CD14-positive monocyte (primary cell): Measurements from ENCODE around the gene ZNF431. TPM values are rescaled to one million over a fixed set of nuclear protein-coding genes. Genes with fewer than 3 reads are reported as not detected.

ENCODE experiments used
- DNase-seq, 3 donors: peaks; one replicate each; pipeline ENCODE4 v3.0.0-alpha.2; 2011 to 2022
- H2AFZ ChIP-seq: 2 replicates; pipeline ENCODE4 v1.6.0; 2012; ENCODE audit warnings: mild to moderate bottlenecking, low read depth, low read length, inconsistent platforms; ENCODE audit not compliant: insufficient read depth, poor library complexity, severe bottlenecking
- H3K27ac ChIP-seq, 2 donors: 1 replicate in 1 of 2; 2 replicates in 1 of 2; pipeline ENCODE4 v1.5.1; 2012 to 2013; ENCODE audit warnings: low read length in 2 of 2, control low read depth in 1 of 2, inconsistent platforms in 1 of 2, low read depth in 1 of 2, mild to moderate bottlenecking in 1 of 2
- H3K27me3 ChIP-seq, 2 donors: one replicate each; pipeline versions ENCODE4 v1.6.0 to v1.6.1; 2011 to 2013; ENCODE audit warnings: low read length in 2 of 2; ENCODE audit not compliant: control insufficient read depth in 2 of 2, insufficient read depth in 2 of 2
- H3K36me3 ChIP-seq, 2 donors: replicated peaks in 1 of 2; 1 replicate in 1 of 2; 2 replicates in 1 of 2; pipeline versions ENCODE4 v1.5.1 to v1.6.1; 2012 to 2013; ENCODE audit warnings: low read length in 2 of 2, control low read depth in 1 of 2, inconsistent platforms in 1 of 2, mild to moderate bottlenecking in 1 of 2; ENCODE audit not compliant: insufficient read depth in 2 of 2, control insufficient read depth in 1 of 2
- H3K4me1 ChIP-seq, 2 donors: 1 replicate in 1 of 2; 2 replicates in 1 of 2; pipeline versions ENCODE4 v1.5.1 to v1.6.1; 2012 to 2013; ENCODE audit warnings: low read length in 2 of 2, control low read depth in 1 of 2, inconsistent platforms in 1 of 2, mild to moderate bottlenecking in 1 of 2, moderate library complexity in 1 of 2; ENCODE audit not compliant: insufficient read depth in 2 of 2, control insufficient read depth in 1 of 2
- H3K4me2 ChIP-seq: replicated peaks from 2 replicates; pipeline ENCODE3; 2012; ENCODE audit warnings: low read length, moderate library complexity, mild to moderate bottlenecking; ENCODE audit not compliant: poor library complexity, severe bottlenecking; ENCODE audit errors: extremely low read depth
- H3K4me3 ChIP-seq, 3 experiments: fragments of 200-600 bp in 1 of 3; sonication (generic) in 1 of 3; replicated peaks in 1 of 3; 1 replicate in 2 of 3; 2 replicates in 1 of 3; pipeline ENCODE4 v1.5.1; 2011 to 2013; ENCODE audit warnings: low read length in 3 of 3, mild to moderate bottlenecking in 3 of 3, control low read depth in 2 of 3, low read depth in 2 of 3, inconsistent platforms in 1 of 3, moderate library complexity in 1 of 3
- H3K79me2 ChIP-seq: 2 replicates; pipeline ENCODE4 v1.6.0; 2012; ENCODE audit warnings: mild to moderate bottlenecking, control low read depth, inconsistent platforms, low read length, moderate library complexity; ENCODE audit not compliant: insufficient read depth
- H3K9ac ChIP-seq: 2 replicates; pipeline ENCODE4 v1.6.0; 2017; ENCODE audit warnings: low read length, mild to moderate bottlenecking; ENCODE audit not compliant: insufficient read depth, poor library complexity, severe bottlenecking
- H3K9me3 ChIP-seq, 2 donors: replicated peaks in 1 of 2; 1 replicate in 1 of 2; 2 replicates in 1 of 2; pipeline versions ENCODE4 v1.5.1 to v1.6.1; 2012 to 2013; ENCODE audit warnings: low read length in 2 of 2, control low read depth in 1 of 2; ENCODE audit not compliant: control insufficient read depth in 1 of 2, insufficient read depth in 1 of 2
- H4K20me1 ChIP-seq: 2 replicates; pipeline ENCODE4 v1.6.0; 2012; ENCODE audit warnings: mild to moderate bottlenecking, low read length, control low read depth, moderate library complexity; ENCODE audit not compliant: insufficient read depth
- H3K27ac Mint-ChIP-seq, 7 donors: one replicate each; pipeline ENCODE4 v1.8.0; 2020; ENCODE audit warnings: mild to moderate bottlenecking in 7 of 7, mixed read lengths in 7 of 7, moderate library complexity in 6 of 7, inconsistent platforms in 2 of 7
- H3K27me3 Mint-ChIP-seq, 3 donors: one replicate each; pipeline ENCODE4 v1.8.0; 2021 to 2022; ENCODE audit warnings: low read depth in 3 of 3, mild to moderate bottlenecking in 3 of 3, mixed read lengths in 3 of 3, moderate library complexity in 3 of 3, inconsistent platforms in 1 of 3
- H3K36me3 Mint-ChIP-seq, 2 donors: one replicate each; pipeline ENCODE4 v1.8.0; 2020; ENCODE audit warnings: mixed read lengths in 2 of 2, inconsistent platforms in 1 of 2, mild to moderate bottlenecking in 1 of 2
- H3K4me1 Mint-ChIP-seq: one replicate; pipeline ENCODE4 v1.8.0; 2020; ENCODE audit warnings: mild to moderate bottlenecking, mixed read lengths
- H3K4me3 Mint-ChIP-seq, 2 donors: one replicate each; pipeline ENCODE4 v1.8.0; 2020; ENCODE audit warnings: mild to moderate bottlenecking in 2 of 2, mixed read lengths in 2 of 2, moderate library complexity in 1 of 2
- H3K9me3 Mint-ChIP-seq, 7 donors: one replicate each; pipeline ENCODE4 v1.8.0; 2020 to 2022; ENCODE audit warnings: mixed read lengths in 7 of 7, mild to moderate bottlenecking in 6 of 7, moderate library complexity in 6 of 7, inconsistent platforms in 2 of 7
- WGBS: methylation state at CpG from one replicate; pipeline ENCODE4 v1.1.5; 2013; ENCODE audit warnings: missing lambda C conversion rate; ENCODE audit not compliant: insufficient coverage; 5-methylcytosine and 5-hydroxymethylcytosine counted together
- intact Hi-C, 2 donors: fragments of 100-400 bp; cut with micrococcal nuclease; formaldehyde crosslinking; loops; one replicate each; pipeline versions ENCODE4 v1.15.0 to v1.15.1; 2023
- polyA plus RNA-seq, 3 donors: library from polyadenylated mRNA; depleted of rRNA in 1 of 3; unstranded in 2 of 3; stranded (reverse) in 1 of 3; fragments of 300-500 nt in 2 of 3; fragments of >200 nt in 1 of 3; fragmentation: Illumina TruSeq in 2 of 3; gene quantifications; 1 replicate in 2 of 3; 2 replicates in 1 of 3; pipeline ENCODE4 v1.2.3, GENCODE V29; 2012 to 2021
- TF ChIP-seq, protein P1 (sequence below): fragments of 200-600 bp; IDR thresholded peaks from one replicate; pipeline ENCODE4 v1.8.0; 2022; ENCODE audit warnings: antibody characterized with exemption, mild to moderate bottlenecking

The ZNF431 gene
- polyA plus RNA-seq, 3 donors, result 1.8 to 9.8 (median 4.6) TPM

DNA sequence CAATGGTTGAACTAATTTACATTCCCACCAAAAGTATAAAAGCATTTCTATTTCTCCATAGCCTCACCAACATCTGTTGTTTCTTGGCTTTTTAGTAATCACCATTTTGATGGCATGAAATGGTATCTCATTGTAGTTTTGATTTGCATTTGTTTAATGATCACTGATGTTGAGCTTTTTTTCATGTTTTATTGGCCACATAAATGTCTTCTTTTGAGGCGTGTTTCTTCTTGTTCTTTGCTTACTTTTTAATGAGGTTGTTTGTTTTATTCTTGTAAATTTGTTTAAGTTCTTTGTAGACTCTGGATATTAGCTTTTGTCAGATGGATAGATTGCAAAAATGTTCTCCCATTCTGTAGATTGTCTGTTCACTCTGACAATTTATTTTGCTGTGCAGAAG is 31.7 kb upstream of the ZNF431 start:
- H3K9me3 ChIP-seq, result peaks cover 33 to 50% of the 10 kb centered on the region in 2 donors
- H3K4me1 ChIP-seq, result no peaks in the 10 kb centered on the region
- no peaks in the 10 kb centered on the region for H3K27me3 ChIP-seq
- intact Hi-C loops, result no loop called here
- DNase-seq, result no peak
- no peak overlapping the region for H3K9ac ChIP-seq
- peaks cover 0 to 82% of the 10 kb centered on the region in 2 donors for H3K36me3 ChIP-seq
- H3K4me3 Mint-ChIP-seq, result no peak overlapping the region
- H3K4me2 ChIP-seq, result no peak overlapping the region
- H3K9me3 Mint-ChIP-seq, result peaks cover 43 to 78% (median 60%) of the 10 kb centered on the region in 7 donors
- peaks cover 49 to 90% of the 10 kb centered on the region in 2 donors for H3K36me3 Mint-ChIP-seq
- no peak overlapping the region for H3K27ac Mint-ChIP-seq
- 83% methylated on average over 1 of the region's 1 CpG for WGBS
- no peak overlapping the region for H3K4me3 ChIP-seq
- H2AFZ ChIP-seq, result no peak overlapping the region
- H3K4me1 Mint-ChIP-seq, result no peaks in the 10 kb centered on the region
- peaks cover 0 to 2% (median 0%) of the 10 kb centered on the region in 3 donors for H3K27me3 Mint-ChIP-seq
- H3K27ac ChIP-seq, result no peak overlapping the region
- no peaks in the 10 kb centered on the region for H4K20me1 ChIP-seq
- TF ChIP-seq, protein P1, sequence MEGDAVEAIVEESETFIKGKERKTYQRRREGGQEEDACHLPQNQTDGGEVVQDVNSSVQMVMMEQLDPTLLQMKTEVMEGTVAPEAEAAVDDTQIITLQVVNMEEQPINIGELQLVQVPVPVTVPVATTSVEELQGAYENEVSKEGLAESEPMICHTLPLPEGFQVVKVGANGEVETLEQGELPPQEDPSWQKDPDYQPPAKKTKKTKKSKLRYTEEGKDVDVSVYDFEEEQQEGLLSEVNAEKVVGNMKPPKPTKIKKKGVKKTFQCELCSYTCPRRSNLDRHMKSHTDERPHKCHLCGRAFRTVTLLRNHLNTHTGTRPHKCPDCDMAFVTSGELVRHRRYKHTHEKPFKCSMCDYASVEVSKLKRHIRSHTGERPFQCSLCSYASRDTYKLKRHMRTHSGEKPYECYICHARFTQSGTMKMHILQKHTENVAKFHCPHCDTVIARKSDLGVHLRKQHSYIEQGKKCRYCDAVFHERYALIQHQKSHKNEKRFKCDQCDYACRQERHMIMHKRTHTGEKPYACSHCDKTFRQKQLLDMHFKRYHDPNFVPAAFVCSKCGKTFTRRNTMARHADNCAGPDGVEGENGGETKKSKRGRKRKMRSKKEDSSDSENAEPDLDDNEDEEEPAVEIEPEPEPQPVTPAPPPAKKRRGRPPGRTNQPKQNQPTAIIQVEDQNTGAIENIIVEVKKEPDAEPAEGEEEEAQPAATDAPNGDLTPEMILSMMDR, result no peak
- H3K79me2 ChIP-seq, result no peaks in the 10 kb centered on the region

GRCh38 chr19:21115430-21115829 is 26.4 kb upstream of the ZNF431 start:
- no peak overlapping the region for H3K4me3 Mint-ChIP-seq
- H3K27me3 Mint-ChIP-seq, result no peaks in the 10 kb centered on the region
- no peak overlapping the region for H3K4me3 ChIP-seq
- no peaks in the 10 kb centered on the region for H4K20me1 ChIP-seq
- H3K27ac ChIP-seq, result no peak overlapping the region
- H3K36me3 Mint-ChIP-seq, result peaks cover 55 to 82% of the 10 kb centered on the region in 2 donors
- H3K36me3 ChIP-seq, result peaks cover 14 to 64% of the 10 kb centered on the region in 2 donors
- H3K27ac Mint-ChIP-seq, result no peak overlapping the region
- H3K27me3 ChIP-seq, result no peaks in the 10 kb centered on the region
- TF ChIP-seq, protein P1, result no peak
- no peaks in the 10 kb centered on the region for H3K79me2 ChIP-seq
- no peaks in the 10 kb centered on the region for H3K4me1 ChIP-seq
- H3K4me2 ChIP-seq, result no peak overlapping the region
- H3K9me3 Mint-ChIP-seq, result peaks cover 39 to 82% (median 74%) of the 10 kb centered on the region in 7 donors
- H3K4me1 Mint-ChIP-seq, result no peaks in the 10 kb centered on the region
- H3K9me3 ChIP-seq, result peaks cover 32 to 71% of the 10 kb centered on the region in 2 donors
- DNase-seq, result no peak
- no peak overlapping the region for H3K9ac ChIP-seq
- H2AFZ ChIP-seq, result no peak overlapping the region
- intact Hi-C loops, result no loop called here
